Measurements from ENCODE around the gene VPS26C.

DNA sequence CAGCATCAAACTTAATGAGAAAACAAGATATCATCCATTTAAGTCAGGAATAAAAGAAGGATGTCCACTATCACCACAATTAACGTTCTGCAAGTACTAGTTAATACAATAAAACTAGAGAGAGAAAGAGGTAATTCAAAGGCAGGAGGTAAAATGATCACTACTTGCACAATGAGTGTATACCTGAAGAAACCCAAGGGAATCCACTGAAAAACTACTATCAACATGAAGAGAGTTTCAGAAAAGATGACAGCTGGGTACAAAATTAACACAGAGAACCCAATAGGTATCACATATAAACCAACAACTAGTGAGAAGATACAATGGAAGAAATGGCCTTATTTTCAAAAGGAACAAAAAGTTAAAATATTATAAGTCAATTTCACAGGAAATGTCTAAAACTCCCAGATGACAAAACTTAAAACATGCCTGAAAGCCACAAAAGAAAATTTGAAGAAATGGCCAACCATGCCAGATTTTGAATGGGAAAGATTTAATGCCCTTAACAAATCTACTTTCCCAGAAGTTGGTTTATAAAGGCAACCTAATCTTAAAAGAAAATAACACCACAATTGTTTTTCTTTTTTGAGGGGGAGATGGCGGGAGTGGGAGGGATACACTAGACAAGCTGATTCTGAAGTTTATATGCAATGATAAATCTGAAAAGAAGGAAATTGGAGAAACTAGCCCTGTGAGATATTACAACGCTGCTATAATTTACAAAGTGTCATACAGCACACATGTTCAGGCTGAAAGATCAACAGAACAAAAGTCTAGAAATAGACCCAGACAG lies 17.8 kb downstream of the VPS26C start:
- no peak for TF ChIP-seq POLR2A (IDR thresholded peaks at IDR 0.05; ENCODE audit: low read length)
- TF ChIP-seq GATA1 (IDR thresholded peaks at IDR 0.05; ENCODE audit: low read depth, low read length) = no peak
